ENCODE results near the gene TPR.

The TPR gene

GRCh38 chr1:186297439-186298045 lies 77.5 kb downstream of the TPR start:
- no peak for TF ChIP-seq EZH2phosphoT487 (IDR thresholded peaks at IDR 0.05; ENCODE audit: low read depth)
- TF ChIP-seq CTCF (IDR thresholded peaks at IDR 0.05; ENCODE audit: low read depth, low read length), result peak; percentile 54
- no peaks in the 10 kb centered on the region for H3K9me3 ChIP-seq (ENCODE audit: insufficient read depth, low read length)
- no peak overlapping the region for H2AFZ ChIP-seq (ENCODE audit: low read depth, low read length)
- no peaks in the 10 kb centered on the region for H3K36me3 ChIP-seq (replicated peaks; ENCODE audit: low read depth, low read length)
- H3K4me1 ChIP-seq (ENCODE audit: low read length), result peaks cover 7% of the 10 kb centered on the region
- H3K4me3 ChIP-seq (ENCODE audit: low read length), result no peak overlapping the region
- no peaks in the 10 kb centered on the region for H3K27me3 ChIP-seq (ENCODE audit: low read depth, low read length)
- no peaks in the 10 kb centered on the region for H3K79me2 ChIP-seq (ENCODE audit: low read length)
- H3K4me2 ChIP-seq (ENCODE audit: low read length), result no peak overlapping the region
- no peak overlapping the region for H3K9ac ChIP-seq (ENCODE audit: low read length)
- no peaks in the 10 kb centered on the region for H4K20me1 ChIP-seq (ENCODE audit: insufficient read depth, low read length)
- H3K27ac ChIP-seq (ENCODE audit: low read length), result no peak overlapping the region

- Histone ChIP-seq H3K9ac (ENCODE audit: low read length) (no peak within 1 kb of the TSS), H3K27ac (ENCODE audit: low read length) (no peak within 1 kb of the TSS), H3K9me3 (ENCODE audit: insufficient read depth, low read length) (no peaks in the 10 kb centered on the region), H3K36me3 (replicated peaks; ENCODE audit: low read depth, low read length) (no peaks in the 10 kb centered on the region), H3K27me3 (ENCODE audit: low read depth, low read length) (no peaks in the 10 kb centered on the region), H3K4me3 (ENCODE audit: low read length) (no peak within 1 kb of the TSS), H3K79me2 (ENCODE audit: low read length) (no peaks in the 10 kb centered on the region), H4K20me1 (ENCODE audit: insufficient read depth, low read length) (no peaks in the 10 kb centered on the region), H3K4me1 (ENCODE audit: low read length) (peaks cover 14% of the 10 kb centered on the region), H2AFZ (ENCODE audit: low read depth, low read length) (no peak within 1 kb of the TSS), H3K4me2 (ENCODE audit: low read length) (no peak within 1 kb of the TSS)
- TF ChIP-seq CTCF (IDR thresholded peaks at IDR 0.05; ENCODE audit: low read depth, low read length) (no peak), EZH2phosphoT487 (IDR thresholded peaks at IDR 0.05; ENCODE audit: low read depth) (no peak)
Measured at GRCh38 chr1:186295980-186296379, 79.1 kb downstream of the TPR start, which contains the start of gene PRG4. PRG4 (plus strand) TSS chr1:186296279.

- H3K9ac ChIP-seq (ENCODE audit: low read length), result no peak overlapping the region
- H3K36me3 ChIP-seq (replicated peaks; ENCODE audit: low read depth, low read length), result peaks cover 6% of the 10 kb centered on the region
- H3K4me3 ChIP-seq (ENCODE audit: low read length), result no peak overlapping the region
- H3K79me2 ChIP-seq (ENCODE audit: low read length), result no peaks in the 10 kb centered on the region
- no peak overlapping the region for H3K27ac ChIP-seq (ENCODE audit: low read length)
- H3K4me1 ChIP-seq (ENCODE audit: low read length), result peaks cover 40% of the 10 kb centered on the region
- no peaks in the 10 kb centered on the region for H3K27me3 ChIP-seq (ENCODE audit: low read depth, low read length)
- no peaks in the 10 kb centered on the region for H4K20me1 ChIP-seq (ENCODE audit: insufficient read depth, low read length)
- peak overlapping the region; percentile 7; the same call in 1 of the 2 replicates for H3K4me2 ChIP-seq (ENCODE audit: low read length)
- H2AFZ ChIP-seq (ENCODE audit: low read depth, low read length), result peak overlapping the region; percentile 4; the same call in 1 of the 2 replicates
- H3K9me3 ChIP-seq (ENCODE audit: insufficient read depth, low read length), result 0 out of 2 replicates have a peak, but pooled peaks cover 4% of the 10 kb centered on the region
- no peak for TF ChIP-seq CTCF (IDR thresholded peaks at IDR 0.05; ENCODE audit: low read depth, low read length)
- no peak for TF ChIP-seq EZH2phosphoT487 (IDR thresholded peaks at IDR 0.05; ENCODE audit: low read depth)
Measured at GRCh38 chr1:186292875-186293274, 82.2 kb downstream of the TPR start.

GRCh38 chr1:186291271-186291670 lies 83.8 kb downstream of the TPR start:
- no peak overlapping the region for H3K27ac ChIP-seq (ENCODE audit: low read length)
- H2AFZ ChIP-seq (ENCODE audit: low read depth, low read length), result no peak overlapping the region
- no peaks in the 10 kb centered on the region for H4K20me1 ChIP-seq (ENCODE audit: insufficient read depth, low read length)
- H3K27me3 ChIP-seq (ENCODE audit: low read depth, low read length), result no peaks in the 10 kb centered on the region
- H3K79me2 ChIP-seq (ENCODE audit: low read length), result no peaks in the 10 kb centered on the region
- H3K4me1 ChIP-seq (ENCODE audit: low read length), result peaks cover 41% of the 10 kb centered on the region
- H3K36me3 ChIP-seq (replicated peaks; ENCODE audit: low read depth, low read length), result peaks cover 12% of the 10 kb centered on the region
- no peak overlapping the region for H3K9ac ChIP-seq (ENCODE audit: low read length)
- no peak overlapping the region for H3K4me2 ChIP-seq (ENCODE audit: low read length)
- TF ChIP-seq EZH2phosphoT487 (IDR thresholded peaks at IDR 0.05; ENCODE audit: low read depth), result no peak
- TF ChIP-seq CTCF (IDR thresholded peaks at IDR 0.05; ENCODE audit: low read depth, low read length), result no peak
- no peak overlapping the region for H3K4me3 ChIP-seq (ENCODE audit: low read length)
- H3K9me3 ChIP-seq (ENCODE audit: insufficient read depth, low read length), result 0 out of 2 replicates have a peak, but pooled peaks cover 4% of the 10 kb centered on the region
